GM18870 (cell line): Measurements from ENCODE around the gene CMTM5.
"Not testable (repeated sequence)": the region's sequence is repeated elsewhere in the genome, so short reads cannot be mapped to it uniquely, and the experiment has no call there.

ENCODE experiments used
- ATAC-seq: cut with Tn5 transposase; IDR thresholded peaks from one replicate; pipeline ENCODE4 v1.9.1; 2021; ENCODE audit warnings: moderate library complexity; ENCODE audit not compliant: unreplicated experiment

The CMTM5 gene

DNA sequence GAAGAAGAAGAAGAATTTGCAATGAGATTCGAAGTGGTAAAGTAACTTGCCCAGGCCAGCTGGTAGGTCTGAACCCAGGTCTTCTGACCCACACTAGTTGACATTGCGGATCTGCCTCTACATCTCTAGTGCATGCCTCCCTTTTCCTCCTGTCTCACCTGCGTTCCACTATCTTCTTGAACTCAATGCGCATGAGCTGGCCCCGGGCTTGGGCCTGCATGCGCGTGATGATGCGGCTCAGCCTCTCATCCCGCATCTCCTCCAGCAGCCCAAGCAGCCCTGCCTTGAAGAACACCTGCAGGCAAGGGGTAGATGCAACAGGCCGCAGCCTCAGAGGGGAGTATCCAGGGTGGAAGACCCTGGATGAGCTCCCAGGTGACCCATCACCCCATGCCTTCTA, 19.3 kb downstream of the CMTM5 start:
- ATAC-seq, result no peak

DNA sequence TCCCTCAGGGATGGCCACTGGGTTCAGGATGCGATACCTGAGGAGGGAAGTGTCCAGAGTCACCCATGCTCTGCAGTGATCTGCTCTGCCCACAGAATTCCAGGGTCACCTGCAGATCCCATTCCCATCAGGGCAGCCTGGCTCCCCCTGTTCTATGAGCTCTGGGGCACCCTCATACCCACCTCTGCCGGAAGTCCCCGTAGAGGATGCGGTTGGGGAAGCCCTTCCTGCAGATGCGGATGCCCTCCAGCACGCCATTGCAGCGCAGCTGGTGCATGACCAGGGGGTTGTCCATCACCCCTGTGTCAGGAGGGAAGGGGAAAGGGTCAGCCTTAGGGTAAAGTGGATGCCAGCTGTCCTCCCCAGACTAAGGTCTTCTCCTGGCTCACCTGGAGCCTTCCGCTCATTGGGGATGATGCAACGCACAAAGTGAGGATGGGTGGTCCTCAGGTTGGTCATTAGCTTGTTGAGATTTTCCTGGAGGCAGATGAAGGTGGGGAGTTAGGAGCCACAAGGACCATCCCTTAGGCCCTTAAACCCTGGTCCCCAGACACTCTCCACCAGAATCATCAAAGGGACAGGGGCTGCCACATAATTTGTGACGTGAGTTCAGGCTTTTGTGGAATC, 20.0 kb downstream of the CMTM5 start:
- no peak for ATAC-seq

DNA sequence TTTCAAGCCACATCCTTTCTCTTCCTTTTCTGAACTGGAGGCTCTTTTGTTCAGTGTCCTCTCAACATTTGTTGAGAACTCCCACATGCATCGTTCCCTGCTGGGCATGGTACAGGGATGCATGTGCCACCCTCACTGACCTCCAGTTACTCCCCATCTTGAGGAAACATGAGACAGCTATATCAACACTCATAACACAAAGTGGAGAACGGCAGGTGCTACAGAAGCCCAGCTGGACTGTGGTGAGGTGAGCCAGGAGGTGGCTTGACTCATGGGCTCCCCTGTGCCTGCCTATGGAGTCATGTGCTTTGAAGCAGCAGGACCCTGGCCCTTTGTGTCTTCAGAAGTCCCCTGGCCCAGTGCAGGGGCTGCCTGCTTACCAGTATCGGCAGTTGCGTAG, 21.5 kb downstream of the CMTM5 start:
- ATAC-seq, result no peak

DNA sequence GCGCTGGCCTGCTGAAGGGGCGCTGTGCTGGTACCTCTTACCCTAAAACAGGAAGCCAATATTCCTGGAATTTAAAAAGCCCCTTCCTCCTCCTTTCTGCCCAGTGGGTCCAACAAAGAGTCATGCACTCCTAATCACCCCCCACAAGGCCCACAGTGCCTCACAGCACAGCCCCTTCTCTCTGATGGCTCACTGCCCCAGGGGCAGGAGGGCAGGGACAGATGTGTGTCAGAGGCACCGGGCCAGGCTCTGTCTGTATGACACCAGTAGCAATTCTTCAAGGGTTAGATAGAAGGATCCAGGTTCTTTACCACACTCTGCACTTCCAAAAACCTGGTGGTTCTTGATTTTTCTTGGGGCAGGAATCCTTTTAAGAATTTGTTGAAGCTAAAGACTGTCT, 22.3 kb downstream of the CMTM5 start:
- no peak for ATAC-seq

DNA sequence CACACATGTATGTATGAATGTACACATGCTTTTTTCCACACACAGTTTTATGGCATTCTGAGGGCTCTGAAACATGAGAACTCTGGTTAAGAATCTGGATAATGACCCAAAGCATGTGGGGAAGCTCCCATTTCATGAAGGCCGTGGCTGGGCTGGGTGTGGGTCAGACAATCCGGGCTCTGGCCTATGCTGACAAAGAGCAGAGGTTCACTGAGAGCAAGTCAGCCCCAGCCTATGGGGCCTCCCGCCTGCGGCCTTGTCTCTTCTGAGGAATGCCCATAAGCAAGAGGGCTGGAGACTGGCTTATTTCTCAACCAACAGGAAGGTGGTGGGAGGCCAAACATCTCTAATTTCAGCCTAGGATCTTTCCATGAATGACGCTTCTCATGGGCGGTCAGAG, 22.7 kb downstream of the CMTM5 start:
- no peak for ATAC-seq

DNA sequence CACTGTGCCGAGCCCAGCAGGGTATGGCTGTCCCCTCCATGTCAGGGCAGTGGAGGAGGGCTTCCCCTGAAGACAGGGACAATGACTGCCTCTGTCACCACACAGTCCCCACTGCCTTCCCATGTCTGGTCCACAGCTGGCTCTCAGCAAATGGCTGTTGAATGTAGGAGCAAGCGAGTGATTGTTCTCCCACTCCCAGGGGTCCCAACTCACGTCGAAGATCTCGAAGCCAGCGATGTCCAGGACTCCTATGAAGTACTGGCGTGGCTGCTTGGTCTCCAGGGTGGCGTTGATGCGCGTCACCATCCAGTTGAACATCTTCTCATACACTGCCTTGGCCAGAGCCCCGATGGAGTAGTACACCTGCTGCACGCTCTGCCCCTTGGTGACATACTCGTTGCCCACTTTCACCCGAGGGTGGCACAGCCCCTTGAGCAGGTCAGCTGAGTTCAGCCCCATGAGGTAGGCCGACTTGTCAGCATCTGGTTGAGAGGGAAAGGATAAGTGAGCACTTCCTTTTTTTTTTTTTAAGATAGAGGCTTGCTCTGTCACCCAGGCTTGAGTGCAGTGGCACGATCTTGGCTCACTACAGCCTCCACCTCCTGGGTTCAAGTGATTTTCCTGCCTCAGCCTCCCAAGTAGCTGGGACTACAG, 23.8 kb downstream of the CMTM5 start:
- not testable (repeated sequence) for ATAC-seq

DNA sequence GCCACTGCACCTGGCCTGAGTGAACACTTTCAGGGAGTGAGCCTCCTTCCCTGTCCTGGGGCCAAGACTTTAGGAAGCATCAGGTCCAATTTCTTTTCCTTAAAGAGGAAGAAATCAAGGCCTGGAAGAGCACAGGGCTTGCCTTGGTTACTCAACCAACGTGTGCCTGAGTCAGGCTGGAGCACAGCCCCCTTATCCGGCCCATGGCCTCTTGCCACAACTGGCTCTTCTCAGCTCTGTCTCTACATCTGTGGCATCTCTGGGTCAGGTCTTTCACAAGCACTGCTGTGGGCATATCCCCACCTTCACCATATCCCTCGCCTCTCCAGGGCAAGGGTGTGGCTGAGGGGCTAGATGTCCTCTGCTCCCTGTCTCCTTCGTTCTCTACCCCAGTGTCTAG, 24.4 kb downstream of the CMTM5 start:
- ATAC-seq, result no peak

DNA sequence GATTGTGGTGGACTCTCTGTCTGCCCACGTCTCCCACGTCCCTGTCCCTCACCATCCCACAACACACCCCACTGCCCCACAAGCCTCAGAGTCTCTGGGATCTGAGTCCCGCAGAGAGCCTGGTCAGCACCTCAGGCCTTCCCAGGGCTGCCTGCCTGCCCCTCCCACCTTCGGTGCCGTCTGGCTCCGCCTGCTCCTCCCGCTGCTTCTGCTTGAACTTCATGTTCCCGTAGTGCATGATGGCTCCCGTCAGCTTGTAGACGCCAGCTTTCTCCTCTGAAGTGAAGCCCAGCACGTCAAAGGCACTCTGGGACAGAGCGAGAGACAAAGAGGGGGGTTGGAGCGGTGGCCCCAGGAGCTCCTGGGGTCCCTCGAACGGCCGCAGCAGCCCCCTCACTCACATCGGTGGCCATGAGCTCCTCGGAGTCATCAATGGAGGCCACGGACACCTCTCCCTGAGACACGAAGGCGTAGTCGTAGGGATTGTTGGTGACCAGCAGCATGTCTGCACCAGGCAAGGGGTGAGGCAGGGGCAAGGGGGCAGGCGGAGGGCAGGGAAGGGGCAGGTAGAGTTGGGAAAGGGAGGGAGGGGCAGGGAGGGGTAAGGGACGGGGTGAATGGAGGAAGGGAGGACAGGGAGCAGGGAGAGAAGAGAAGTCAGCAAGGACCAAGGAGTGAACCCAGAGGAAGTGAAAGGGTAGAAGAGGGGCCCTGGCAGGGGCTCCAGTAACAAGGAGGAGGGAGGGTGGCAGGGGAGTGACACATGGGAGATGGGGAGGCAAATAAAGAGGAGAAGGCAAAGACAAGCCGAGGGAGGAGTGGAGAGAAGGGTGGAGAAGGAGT, 25.7 kb downstream of the CMTM5 start:
- no peak for ATAC-seq

DNA sequence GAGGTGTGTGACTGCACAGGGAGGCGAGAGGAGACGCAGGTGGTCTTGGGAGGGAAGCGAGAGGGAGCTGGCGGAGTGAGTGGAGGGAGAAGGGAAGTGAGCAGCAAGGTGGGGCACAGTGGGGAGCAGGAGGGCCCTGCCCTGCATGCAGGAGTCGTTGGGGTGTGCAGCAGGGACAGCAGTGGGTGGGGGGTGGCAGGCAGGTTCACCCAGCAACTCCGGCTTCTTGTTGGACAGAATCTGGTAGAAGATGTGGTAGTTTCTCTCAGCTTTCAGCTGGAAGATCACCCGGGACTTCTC, 26.2 kb downstream of the CMTM5 start:
- no peak for ATAC-seq

DNA sequence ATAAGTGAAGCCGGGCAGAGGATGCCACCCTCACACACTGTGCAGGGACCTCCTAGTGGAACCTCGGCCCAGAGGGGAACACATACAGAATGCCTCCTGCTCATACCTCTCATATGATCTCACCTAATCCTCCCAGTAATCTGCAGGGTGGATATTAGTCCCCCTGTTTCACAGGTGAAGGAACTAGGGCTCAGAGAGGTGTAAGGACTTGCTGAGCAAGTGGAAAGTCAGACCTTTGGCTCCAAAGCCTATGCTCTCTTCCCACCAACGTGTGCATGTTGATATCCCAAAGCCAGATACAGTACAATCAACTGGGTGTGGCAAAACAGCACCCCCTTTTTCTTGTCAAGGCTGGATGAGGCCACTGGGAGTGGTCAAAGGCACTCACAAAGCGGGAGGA, 27.1 kb downstream of the CMTM5 start:
- no peak for ATAC-seq

DNA sequence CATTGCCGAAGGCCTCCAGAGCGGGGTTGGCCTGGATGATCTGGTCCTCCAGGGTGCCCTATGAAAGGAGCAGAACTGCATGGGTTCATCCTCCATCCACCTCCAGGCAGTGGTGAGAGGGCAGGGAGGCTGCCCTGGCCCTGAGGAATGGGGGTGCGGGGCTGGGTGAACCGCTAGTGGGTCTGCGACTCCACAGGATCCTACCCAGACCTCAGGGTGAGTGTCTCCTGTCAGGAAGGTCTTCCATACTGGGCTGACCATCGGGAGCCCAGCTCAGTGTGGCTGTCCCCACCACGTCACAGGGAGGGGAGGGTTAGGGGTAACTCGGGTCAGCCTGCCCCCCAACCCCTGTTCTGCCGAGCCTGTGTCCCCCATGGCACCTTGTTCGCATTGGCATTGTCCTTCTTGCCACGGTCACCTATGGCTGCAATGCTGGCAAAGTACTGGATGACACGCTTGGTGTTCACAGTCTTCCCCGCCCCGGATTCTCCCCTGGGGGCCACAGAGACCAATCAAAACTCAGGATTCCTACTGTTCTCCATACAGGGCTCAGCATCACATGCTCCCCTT, 27.6 kb downstream of the CMTM5 start:
- no peak for ATAC-seq

DNA sequence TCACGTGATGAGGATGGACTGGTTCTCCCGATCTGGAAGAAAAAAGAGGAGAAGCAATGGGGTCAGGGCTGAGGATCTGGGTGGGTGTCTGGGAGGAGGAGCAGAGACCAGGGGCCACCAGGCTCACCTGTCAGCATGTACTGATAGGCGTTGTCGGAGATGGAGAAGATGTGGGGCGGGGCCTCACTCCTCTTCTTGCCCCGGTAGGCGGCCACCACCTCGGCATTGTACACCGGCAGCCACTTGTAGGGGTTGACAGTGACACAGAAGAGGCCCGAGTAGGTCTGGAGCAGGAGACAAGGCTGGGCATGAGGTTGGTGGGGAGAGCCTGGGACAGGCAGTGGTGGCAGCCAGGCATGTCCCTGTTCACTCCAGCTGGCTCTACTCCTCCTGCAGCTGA, 28.2 kb downstream of the CMTM5 start:
- no peak for ATAC-seq

DNA sequence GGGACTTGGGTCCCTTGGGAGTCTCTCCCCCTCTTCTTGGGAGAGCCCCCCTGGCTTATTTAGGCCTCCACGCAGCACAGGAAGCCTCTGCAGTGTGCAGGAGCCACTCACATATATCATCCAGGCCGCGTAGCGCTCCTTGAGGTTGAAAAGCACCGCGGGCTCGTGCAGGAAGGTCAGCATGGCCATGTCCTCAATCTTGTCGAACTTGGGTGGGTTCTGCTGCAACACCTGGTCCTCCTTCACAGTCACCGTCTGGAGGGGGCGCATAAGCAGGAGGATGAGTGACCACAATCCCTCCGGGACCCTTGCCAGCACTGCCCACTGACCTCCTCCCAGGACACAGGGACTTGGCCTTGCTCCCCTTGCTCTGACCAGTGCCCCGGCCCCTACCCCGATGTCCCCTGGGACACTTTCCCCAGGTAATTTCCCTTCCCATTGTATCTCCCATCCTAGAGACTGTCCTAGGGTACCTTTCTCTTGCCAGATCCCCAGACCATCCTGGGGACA, 28.7 kb downstream of the CMTM5 start:
- no peak for ATAC-seq

DNA sequence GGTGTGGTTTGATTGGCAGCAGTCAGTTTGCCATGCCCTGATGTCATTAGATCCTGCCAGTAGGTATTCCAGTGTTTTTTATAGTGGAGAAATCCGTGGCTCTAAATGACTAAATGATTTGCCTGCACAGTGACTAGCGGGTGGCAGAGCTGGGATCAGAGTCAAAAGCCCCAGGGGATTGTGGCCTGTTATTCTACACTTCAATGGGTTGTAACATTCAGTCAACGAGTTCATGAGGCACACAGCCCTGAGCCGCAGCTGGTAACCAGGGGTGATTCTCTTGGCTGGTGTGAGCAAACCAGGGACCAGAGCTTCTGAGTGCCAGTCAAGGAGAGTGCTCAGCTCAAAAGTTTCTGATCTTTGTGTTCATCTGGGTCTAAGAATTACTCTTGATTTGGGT, 29.4 kb downstream of the CMTM5 start:
- ATAC-seq, result no peak

DNA sequence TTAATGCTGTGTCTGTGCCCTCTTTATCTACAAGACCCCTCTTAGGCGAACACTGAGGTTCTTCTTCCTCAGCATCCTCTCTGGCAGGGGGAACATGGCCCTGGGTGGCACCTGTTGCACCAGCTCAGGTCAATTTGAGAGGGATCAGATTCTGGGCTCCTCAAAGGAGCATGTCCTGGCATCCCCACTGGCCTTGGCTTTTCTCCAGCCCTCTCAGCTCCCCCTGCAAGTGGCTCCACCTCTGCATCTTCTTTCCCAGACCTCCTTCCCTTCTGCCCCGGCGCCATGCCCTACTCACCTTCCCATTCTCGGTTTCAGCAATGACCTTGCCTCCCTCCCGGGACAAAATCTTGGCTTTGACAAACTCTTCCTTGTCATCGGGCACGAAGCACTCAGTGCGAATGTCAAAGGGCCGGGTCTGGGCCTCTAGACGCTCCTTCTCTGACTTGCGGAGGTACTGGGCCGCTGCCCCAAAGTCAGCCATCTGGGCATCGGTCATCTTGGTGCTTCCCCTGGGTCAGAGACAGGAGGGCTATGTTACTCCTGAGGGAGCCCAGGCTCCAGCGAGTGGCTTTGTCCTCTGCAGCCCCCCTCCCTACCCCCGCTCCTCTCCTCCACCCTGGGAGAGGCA, 30.0 kb downstream of the CMTM5 start:
- no peak for ATAC-seq

DNA sequence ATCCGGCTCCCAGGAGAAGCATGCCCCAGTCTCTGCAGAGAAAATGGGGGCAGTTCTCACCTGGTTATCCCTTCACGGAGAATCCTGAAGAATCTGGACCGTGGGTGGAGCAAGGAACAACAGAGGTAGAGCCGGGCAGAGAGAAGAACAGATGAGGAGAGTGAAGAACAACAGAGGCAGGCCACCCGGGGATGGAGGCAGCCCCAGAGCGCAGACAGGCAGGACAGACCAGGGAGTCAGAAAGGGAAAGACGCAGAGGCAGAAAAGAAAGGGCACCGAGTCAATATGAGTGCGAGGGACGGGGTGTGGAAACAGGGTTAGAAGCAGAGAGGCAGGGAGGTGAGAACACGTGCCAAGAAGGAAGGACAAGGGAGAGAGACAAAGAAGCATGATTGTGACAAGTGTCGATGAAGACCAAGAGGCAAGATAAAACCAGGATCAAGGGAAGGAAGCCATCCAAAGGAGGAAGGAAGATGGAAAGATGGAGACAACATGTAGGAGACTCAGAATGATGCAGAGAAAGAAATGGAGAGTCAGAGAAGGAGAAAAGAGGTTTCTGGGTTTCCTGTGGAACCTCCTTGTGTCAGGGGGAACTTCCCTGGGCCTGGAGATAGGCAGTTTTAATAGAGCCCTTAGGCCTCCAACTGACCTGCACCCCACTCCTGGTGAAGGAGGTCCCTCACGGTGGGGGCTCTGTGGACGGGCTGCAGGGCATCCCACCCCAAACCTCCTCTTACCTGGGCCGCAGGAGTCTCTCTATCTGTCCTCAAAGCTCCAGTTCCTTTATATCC, 30.9 kb downstream of the CMTM5 start, which contains the start of gene MYH6:
TSS of gene MYH6 (minus strand) at position 758 of the 791 bp plus-strand sequence. CDS start 1,050 bp downstream, outside the sequence.
- ATAC-seq, result no peak

DNA sequence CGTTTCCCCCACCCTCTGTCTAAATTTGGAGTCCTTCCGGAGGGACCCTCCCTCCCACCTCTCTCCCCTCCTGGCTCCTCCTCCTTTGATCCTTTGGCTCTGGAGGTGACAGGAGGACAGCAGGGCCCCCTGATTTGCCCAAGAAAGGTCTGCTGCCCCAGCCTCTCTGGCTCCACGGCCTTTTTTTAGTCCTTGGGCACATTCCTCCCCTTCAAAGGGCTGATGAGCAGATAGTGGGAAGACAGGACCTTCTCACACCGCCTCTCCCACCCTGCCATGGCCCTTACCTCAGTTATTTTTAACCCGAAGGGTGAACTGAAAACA, 31.4 kb downstream of the CMTM5 start:
- no peak for ATAC-seq

DNA sequence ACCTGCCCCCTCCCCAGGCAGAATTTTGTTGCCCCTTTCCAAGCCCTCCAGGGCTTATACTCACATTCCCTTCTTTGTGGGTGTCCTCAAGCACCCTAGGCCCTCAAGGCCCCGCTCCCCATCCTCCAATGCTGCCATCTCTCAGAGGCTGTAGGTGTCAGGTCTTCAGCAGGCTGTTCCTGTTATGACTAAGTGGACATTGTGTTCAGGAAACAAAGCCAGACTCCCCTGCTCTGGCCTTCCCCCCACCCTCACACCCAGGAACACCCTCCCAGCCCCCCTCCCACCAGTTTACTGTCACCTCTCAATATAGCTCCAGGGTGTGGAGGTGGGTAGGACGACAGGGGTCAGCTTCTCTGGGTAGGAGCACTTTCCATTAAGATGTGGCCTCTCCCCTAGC, 32.6 kb downstream of the CMTM5 start:
- no peak for ATAC-seq

DNA sequence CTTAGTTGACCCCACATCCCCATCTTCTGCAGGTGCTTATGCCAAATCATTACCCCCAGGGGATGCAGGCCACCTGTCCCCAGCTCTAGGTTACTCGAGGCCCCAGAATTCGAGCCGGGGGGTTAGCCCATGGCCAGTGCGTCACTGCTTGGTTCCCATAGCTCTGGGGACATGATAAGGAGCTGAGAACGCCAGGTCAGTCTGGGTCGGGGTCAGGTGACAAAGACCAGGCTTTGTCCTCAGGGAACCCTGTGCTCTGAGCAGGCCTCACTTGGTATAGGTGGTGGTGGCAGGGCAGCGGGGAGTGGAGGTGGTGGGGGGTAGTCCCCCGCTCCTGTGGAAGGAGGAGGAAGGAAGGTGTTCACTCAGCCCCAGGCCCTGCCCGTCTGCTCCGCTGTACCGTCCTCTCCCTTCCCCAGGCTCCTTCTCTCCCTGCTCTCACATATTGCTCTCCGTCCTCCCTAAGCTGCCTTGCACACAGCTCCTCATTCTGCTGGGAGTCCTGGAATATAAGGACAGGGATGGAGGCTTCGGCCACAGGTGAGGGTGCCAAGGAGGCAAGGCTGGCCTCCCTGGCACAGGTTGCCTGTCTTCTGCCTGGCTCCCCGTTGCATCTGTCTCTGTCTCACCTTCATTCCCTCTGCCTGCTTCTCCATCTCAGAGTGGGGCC, 33.3 kb downstream of the CMTM5 start:
- no peak for ATAC-seq
